Bronchial epithelial cell (primary cell): ENCODE results near the gene DLG4. TPM values are rescaled to one million over a fixed set of nuclear protein-coding genes. Genes with fewer than 3 reads are reported as not detected.

ENCODE experiments used
- DNase-seq: peaks from one replicate; pipeline ENCODE4 v3.0.0-alpha.2; 2010; ENCODE audit warnings: low read depth
- FAIRE-seq: peaks from 2 replicates; lab custom pipeline; 2011; peaks lifted over from hg19 to GRCh38; lab: Jason Lieb, UNC
- H3K27me3 ChIP-seq: 2 replicates; pipeline ENCODE4 v1.5.1; 2011; ENCODE audit warnings: low read length; ENCODE audit not compliant: control insufficient read depth, insufficient read depth
- H3K36me3 ChIP-seq: 2 replicates; pipeline ENCODE4 v1.5.1; 2011; ENCODE audit warnings: low read length; ENCODE audit not compliant: control insufficient read depth, insufficient read depth
- H3K4me3 ChIP-seq: 2 replicates; pipeline ENCODE4 v1.5.1; 2011; ENCODE audit warnings: mild to moderate bottlenecking, low read depth, low read length, control low read depth
- total RNA-seq: library from RNA; depleted of rRNA; stranded (reverse); fragments of >200 nt; gene quantifications from 2 replicates; pipeline ENCODE4 v1.2.1, GENCODE V29; 2014
- TF ChIP-seq, protein P1 (sequence below): IDR thresholded peaks from 2 replicates; pipeline ENCODE4 v1.5.1; 2011; ENCODE audit warnings: mild to moderate bottlenecking, moderate library complexity, low read length, control low read depth, inconsistent platforms; ENCODE audit not compliant: insufficient read depth, severe bottlenecking

Gene DLG4
- total RNA-seq, 1 donor from 2014 or later: 1.8 TPM

DNA sequence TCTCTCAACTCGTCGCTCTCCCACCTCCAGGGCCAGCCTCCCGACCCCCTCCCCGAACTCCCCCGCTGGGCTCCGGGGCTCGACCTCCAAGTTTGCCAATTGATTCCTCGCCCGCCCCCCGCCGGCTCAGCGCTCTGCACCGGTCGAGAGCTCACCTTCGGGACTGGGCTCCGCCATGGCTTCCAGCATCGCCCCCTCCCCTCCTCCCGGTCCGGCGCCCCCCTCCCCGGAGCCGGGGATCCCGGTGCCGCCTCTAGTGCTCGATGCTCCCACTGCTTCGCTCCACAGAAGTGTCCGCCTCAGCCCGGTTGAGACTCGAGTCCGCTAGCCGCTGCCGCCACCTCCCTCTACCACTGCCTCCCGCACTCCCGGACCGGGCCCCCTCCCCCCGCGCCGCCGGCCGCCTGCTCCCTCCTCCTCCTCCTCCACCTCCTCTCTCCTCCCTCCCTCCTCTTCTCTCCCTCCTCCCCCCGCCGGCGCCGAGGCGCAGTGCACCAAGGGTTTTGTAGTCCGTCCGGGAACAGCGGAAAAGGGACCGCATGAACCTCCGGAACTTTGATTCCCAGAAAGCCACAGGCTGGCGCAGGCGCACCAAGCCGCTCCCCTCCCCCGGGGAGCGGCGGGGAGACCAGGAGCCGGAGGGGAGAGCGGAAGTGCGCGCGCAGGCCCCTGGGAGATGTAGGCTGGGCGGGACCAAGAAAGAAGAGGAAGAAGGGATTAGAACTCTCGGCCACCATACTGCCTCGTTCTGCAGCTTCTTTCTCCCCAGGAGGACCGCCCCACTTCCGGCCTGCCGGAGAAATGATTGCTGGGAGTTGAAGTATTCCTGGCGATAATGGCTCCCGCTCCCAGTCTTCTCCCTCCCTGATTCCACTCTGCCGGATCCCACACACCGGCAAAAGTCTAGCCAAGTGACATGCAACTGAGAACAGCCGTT is 19.7 kb upstream of the DLG4 start, which contains the start of gene PHF23:
PHF23 (minus strand) TSS at position 367 of the 937 bp plus-strand sequence; CDS start at position 189, 178 bp downstream.
- H3K36me3 ChIP-seq: peaks cover 18% of the 10 kb centered on the region
- no peak for FAIRE-seq
- TF ChIP-seq, protein P1, sequence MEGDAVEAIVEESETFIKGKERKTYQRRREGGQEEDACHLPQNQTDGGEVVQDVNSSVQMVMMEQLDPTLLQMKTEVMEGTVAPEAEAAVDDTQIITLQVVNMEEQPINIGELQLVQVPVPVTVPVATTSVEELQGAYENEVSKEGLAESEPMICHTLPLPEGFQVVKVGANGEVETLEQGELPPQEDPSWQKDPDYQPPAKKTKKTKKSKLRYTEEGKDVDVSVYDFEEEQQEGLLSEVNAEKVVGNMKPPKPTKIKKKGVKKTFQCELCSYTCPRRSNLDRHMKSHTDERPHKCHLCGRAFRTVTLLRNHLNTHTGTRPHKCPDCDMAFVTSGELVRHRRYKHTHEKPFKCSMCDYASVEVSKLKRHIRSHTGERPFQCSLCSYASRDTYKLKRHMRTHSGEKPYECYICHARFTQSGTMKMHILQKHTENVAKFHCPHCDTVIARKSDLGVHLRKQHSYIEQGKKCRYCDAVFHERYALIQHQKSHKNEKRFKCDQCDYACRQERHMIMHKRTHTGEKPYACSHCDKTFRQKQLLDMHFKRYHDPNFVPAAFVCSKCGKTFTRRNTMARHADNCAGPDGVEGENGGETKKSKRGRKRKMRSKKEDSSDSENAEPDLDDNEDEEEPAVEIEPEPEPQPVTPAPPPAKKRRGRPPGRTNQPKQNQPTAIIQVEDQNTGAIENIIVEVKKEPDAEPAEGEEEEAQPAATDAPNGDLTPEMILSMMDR: no peak

DNA sequence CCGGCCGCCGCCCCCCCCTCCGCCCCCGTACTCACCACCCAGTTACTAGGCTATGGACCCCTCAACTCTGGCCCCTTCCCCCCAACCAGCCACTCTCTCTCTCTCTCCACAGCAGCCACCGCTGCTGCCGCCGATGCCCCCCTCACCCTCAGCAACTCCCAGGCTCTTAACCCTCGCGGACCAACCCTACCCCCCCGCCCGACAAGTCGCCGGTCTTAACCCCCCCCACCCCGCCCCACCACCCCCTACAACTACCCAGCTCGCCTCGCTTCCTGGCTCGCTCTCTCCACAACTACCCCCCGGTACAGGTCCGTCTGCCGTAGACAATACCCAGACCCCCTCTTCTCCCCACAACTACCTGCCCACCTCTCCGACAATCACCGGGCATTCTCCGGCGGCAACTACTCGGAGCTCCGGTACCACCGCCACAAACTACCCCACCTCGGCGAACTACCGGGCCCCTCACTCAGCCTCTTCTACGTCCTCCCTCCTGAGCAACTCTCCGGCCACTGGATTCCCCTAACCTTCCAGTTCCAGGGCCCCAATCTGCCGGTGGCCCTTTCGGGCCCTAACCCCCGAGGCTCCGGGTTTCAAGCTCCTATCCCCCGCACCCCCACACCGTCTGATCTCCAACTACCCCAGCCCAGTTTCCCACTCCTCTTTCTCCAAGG is 18.9 kb upstream of the DLG4 start:
- H3K4me3 ChIP-seq: peak overlapping the region; percentile 74
- FAIRE-seq: no peak
- H3K36me3 ChIP-seq: peaks cover 17% of the 10 kb centered on the region
- H3K27me3 ChIP-seq: no peaks in the 10 kb centered on the region
- TF ChIP-seq, protein P1: no peak
- DNase-seq: no peak

More for the DNA sequence above, 19.7 kb upstream of the DLG4 start, which contains the start of gene PHF23:
- peak within 1 kb of the TSS; percentile 74 for H3K4me3 ChIP-seq
- no peaks in the 10 kb centered on the region for H3K27me3 ChIP-seq
- peak; percentile 98 for DNase-seq

DNA sequence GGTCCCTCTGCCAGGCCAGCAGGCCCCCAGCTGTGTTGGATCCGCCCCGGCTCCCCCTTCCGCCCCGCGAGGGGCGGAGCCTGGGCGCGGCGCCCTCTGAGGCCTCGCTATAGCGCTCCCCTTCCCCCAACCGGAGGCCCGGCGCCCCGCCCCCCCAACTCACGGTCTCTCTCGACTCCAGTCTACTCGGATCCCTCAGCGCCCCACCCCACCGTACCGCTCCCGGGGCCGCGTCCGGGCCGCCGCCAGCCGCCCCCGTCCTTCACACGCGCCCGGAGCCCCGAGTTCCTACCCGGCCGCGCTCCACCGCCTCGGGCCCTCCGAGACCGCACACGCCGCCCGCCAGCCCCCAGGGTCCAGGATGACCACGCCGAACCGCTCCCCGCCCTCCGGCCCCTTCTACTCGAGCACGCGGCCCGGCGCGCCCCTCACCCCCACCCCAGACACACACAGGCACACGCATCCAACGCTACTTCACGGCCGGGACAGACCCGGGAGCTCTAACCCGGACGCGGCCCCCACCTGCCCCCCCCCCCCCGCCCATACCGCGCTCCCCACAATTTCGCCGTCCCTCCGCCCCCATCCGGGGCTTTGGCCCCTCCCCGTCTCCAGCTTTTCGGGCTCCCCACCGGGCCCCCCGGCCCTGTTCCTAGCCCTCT is 18.3 kb upstream of the DLG4 start:
- Histone ChIP-seq H3K36me3 (peaks cover 17% of the 10 kb centered on the region), H3K4me3 (peak overlapping the region; percentile 74), H3K27me3 (no peaks in the 10 kb centered on the region)
- TF ChIP-seq, protein P1: no peak
- DNase-seq: no peak
- FAIRE-seq: no peak

DNA sequence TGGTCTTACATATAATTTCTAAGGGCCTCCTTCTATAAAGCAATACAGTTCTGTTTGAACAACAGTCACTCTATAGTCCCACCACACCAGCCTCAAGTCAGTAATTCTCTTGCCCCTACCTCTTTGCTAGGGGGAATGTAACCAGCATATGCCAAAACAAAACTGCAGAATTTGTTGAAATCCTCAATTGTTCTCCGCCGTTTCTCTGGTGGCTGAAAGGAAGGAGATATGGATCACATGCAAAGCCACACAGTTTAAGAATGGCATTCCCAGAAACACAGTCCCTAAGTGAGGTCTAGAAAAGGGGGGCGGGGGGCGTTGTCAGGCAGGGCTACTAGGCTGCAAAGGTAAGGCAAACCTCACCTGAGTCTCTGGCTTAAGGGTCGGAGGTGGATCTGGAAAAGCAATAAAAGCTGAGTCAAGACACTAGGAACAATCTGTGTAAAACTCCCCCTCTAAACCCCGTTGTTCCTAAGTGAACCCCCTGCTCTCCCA is 17.7 kb upstream of the DLG4 start:
- no peaks in the 10 kb centered on the region for H3K27me3 ChIP-seq
- DNase-seq (no peak), FAIRE-seq (no peak)
- H3K36me3 ChIP-seq: peaks cover 17% of the 10 kb centered on the region
- TF ChIP-seq, protein P1: no peak
- H3K4me3 ChIP-seq: peak overlapping the region; percentile 74

DNA sequence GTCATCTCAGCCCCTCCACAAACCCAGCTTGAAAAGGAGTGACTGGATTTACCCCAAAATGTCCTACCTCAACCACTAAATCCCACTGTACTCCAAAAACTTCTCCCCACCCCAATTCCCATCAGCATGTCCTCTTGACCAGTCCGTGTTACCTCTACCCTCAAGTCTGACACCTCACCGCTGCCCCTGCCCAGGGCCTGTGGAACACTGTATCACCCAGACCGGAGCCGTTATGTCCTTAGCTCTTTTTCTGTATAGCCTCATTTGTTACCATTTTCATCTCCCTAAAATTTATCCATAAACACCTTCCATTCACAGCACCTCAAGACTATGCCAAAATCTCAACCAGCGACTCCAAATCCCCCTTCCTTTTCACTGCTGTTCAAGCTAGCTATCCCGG is 17.2 kb upstream of the DLG4 start:
- Histone ChIP-seq H3K27me3 (no peaks in the 10 kb centered on the region), H3K4me3 (no peak overlapping the region), H3K36me3 (peaks cover 17% of the 10 kb centered on the region)
- DNase-seq: no peak
- no peak for FAIRE-seq
- TF ChIP-seq, protein P1: no peak
